ENCODE data around the gene NDUFA1. TPM values are rescaled to one million over a fixed set of nuclear protein-coding genes. Genes with fewer than 3 reads are reported as not detected.

The NDUFA1 gene
- total RNA-seq, 1 donor from 2014 or later: 81.9 TPM

DNA sequence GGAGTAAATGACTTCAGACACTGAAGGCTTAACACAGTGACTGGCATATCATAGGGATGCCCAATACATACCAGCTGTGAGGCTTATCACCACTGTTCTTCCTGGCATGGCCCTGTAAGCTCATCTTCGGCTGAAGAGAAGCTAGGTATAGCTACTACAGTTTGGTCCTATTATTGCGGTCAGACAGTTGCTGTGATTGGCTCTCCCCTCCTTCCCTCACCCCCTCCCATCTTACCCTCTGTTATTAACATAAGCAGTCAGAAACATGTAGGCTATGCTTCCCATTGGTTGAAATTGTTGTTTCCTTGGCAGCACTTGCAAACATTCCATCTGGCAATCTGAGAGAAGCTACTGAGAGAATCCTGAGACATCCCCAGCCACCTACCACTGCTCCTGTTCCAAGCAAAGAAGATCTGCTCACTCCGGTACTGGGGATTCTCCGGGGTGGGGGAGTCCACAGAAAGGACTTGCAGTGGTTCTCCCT is 24.3 kb downstream of the NDUFA1 start, which contains the start of gene AKAP14:
Gene AKAP14, plus strand, starts transcription at position 51 of the 484 bp plus-strand sequence. CDS start 7,331 bp downstream, outside the sequence.
- TF ChIP-seq, protein P1, sequence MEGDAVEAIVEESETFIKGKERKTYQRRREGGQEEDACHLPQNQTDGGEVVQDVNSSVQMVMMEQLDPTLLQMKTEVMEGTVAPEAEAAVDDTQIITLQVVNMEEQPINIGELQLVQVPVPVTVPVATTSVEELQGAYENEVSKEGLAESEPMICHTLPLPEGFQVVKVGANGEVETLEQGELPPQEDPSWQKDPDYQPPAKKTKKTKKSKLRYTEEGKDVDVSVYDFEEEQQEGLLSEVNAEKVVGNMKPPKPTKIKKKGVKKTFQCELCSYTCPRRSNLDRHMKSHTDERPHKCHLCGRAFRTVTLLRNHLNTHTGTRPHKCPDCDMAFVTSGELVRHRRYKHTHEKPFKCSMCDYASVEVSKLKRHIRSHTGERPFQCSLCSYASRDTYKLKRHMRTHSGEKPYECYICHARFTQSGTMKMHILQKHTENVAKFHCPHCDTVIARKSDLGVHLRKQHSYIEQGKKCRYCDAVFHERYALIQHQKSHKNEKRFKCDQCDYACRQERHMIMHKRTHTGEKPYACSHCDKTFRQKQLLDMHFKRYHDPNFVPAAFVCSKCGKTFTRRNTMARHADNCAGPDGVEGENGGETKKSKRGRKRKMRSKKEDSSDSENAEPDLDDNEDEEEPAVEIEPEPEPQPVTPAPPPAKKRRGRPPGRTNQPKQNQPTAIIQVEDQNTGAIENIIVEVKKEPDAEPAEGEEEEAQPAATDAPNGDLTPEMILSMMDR (conservative IDR thresholded peaks at IDR 0.05): no peak
- Mint-ChIP-seq H3K9me3 (no peaks in the 10 kb centered on the region), H3K4me3 (no peak within 1 kb of the TSS), H3K27me3 (no peaks in the 10 kb centered on the region), H3K36me3 (no peaks in the 10 kb centered on the region), H3K4me1 (ENCODE audit: unreplicated experiment) (no peaks in the 10 kb centered on the region), H3K27ac (no peak within 1 kb of the TSS)
- DNase-seq (ENCODE audit: extremely low spot score, unreplicated experiment): no peak

DNA sequence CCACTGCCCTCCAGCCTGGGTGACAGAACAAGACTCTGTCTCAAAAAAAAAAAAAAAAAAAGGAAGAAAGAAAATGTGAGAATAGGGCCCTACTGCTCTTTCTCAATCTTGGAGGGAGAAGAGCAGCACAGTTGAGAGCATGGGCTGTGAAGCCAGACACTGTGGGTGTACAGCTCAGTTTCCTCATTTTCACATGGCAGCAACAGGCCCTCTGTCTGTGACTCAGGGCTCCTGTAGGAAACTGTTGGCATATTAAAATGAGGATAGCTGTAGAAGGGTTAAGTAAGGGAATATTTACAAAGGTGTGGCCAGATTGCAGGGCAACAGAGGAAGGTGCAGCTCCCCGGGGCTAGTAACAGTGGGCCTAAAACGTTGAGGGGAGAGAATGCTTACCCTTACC is 27.5 kb downstream of the NDUFA1 start:
- Mint-ChIP-seq H3K4me3 (no peak overlapping the region), H3K4me1 (ENCODE audit: unreplicated experiment) (no peaks in the 10 kb centered on the region), H3K27ac (no peak overlapping the region), H3K9me3 (no peaks in the 10 kb centered on the region), H3K27me3 (no peaks in the 10 kb centered on the region), H3K36me3 (no peaks in the 10 kb centered on the region)
- TF ChIP-seq, protein P1 (conservative IDR thresholded peaks at IDR 0.05): no peak
- no peak for DNase-seq (ENCODE audit: extremely low spot score, unreplicated experiment)

DNA sequence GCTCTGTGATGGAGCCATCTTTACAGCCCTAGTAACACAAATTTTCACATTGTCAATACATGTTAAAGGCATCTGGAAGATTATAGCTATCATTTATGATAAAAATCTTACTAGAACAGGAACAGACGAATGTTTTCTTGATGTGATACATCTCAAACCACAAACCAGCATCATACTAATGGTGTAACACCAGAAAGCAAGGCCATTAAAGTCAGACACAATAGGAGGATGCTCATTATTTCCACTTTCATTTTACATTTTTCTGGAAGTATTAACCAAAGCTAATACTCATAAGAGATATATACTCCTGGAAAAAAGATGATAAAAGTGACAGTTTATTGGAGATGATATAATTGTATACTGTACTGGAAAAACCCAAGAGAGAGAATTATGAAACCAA is 29.3 kb downstream of the NDUFA1 start:
- Mint-ChIP-seq H3K4me3 (no peak overlapping the region), H3K4me1 (ENCODE audit: unreplicated experiment) (no peaks in the 10 kb centered on the region), H3K27ac (no peak overlapping the region), H3K36me3 (no peaks in the 10 kb centered on the region), H3K9me3 (no peaks in the 10 kb centered on the region), H3K27me3 (no peaks in the 10 kb centered on the region)
- no peak for DNase-seq (ENCODE audit: extremely low spot score, unreplicated experiment)
- TF ChIP-seq, protein P1 (conservative IDR thresholded peaks at IDR 0.05): no peak

GRCh38 chrX:119916310-119916709 is 44.7 kb downstream of the NDUFA1 start:
- Mint-ChIP-seq H3K4me1 (ENCODE audit: unreplicated experiment) (no peaks in the 10 kb centered on the region), H3K9me3 (no peaks in the 10 kb centered on the region), H3K27ac (no peak overlapping the region), H3K27me3 (no peaks in the 10 kb centered on the region), H3K4me3 (no peak overlapping the region), H3K36me3 (no peaks in the 10 kb centered on the region)
- DNase-seq (ENCODE audit: extremely low spot score, unreplicated experiment): no peak
- TF ChIP-seq, protein P1 (conservative IDR thresholded peaks at IDR 0.05): no peak

DNA sequence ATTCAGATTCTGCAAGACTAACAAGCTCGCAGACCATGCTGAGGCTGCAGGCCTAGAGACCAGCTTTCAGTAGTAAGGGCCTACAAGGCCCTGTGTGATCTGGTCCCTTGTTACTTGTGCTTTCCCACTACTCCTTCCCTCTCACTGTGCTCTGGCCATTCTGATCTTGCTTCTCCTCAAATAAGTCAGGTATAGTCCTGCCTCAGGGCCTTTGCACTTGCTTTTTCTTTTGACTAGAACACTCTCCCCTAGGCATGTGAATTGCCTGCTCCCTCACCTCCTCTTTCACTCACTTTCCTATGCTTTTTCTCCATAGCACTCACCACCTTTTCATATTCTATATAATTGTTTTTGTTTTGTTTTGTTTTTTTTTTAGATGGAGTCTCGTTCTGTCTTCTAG is 46.2 kb downstream of the NDUFA1 start:
- Mint-ChIP-seq H3K36me3 (no peaks in the 10 kb centered on the region), H3K27ac (no peak overlapping the region), H3K4me3 (no peak overlapping the region), H3K4me1 (ENCODE audit: unreplicated experiment) (no peaks in the 10 kb centered on the region), H3K27me3 (no peaks in the 10 kb centered on the region), H3K9me3 (no peaks in the 10 kb centered on the region)
- no peak for DNase-seq (ENCODE audit: extremely low spot score, unreplicated experiment)
- TF ChIP-seq, protein P1 (conservative IDR thresholded peaks at IDR 0.05): no peak
